Measurements from ENCODE around the gene PHF19. TPM values are rescaled to one million over a fixed set of nuclear protein-coding genes. Genes with fewer than 3 reads are reported as not detected.

Gene PHF19
- total and polyA plus RNA-seq, 2 experiments from 2014 or later: 16.8 to 31.0 TPM

GRCh38 chr9:120920806-120921178, 43.8 kb upstream of the PHF19 start:
- Mint-ChIP-seq H3K27ac (no peak overlapping the region), H3K4me3 (no peak overlapping the region), H3K36me3 (ENCODE audit: low read depth) (0 out of 3 replicates have a peak, but pooled peaks cover 4% of the 10 kb centered on the region), H3K27me3 (ENCODE audit: insufficient read depth, low read depth, poor library complexity) (peaks cover 7% of the 10 kb centered on the region), H3K4me1 (peaks cover 51% of the 10 kb centered on the region), H3K9me3 (0 out of 3 replicates have a peak, but pooled peaks cover 4% of the 10 kb centered on the region)
- no peaks in the 10 kb centered on the region for H3K36me3 ChIP-seq (ENCODE audit: insufficient read depth)
- H3K4me3 ChIP-seq: no peak overlapping the region
- ATAC-seq: no peak
- H3K27me3 ChIP-seq (ENCODE audit: insufficient read depth): no peaks in the 10 kb centered on the region
- no peak for TF ChIP-seq NANOG (IDR thresholded peaks at IDR 0.05; ENCODE audit: borderline replicate concordance)
- no peak for TF ChIP-seq STAT1 (IDR thresholded peaks at IDR 0.05; ENCODE audit: unreplicated experiment)
- TF ChIP-seq EZH2 (IDR thresholded peaks at IDR 0.05; ENCODE audit: low read depth, unreplicated experiment): no peak
- TF ChIP-seq JUNB (IDR thresholded peaks at IDR 0.05; ENCODE audit: unreplicated experiment): no peak
- TF ChIP-seq, protein P1, sequence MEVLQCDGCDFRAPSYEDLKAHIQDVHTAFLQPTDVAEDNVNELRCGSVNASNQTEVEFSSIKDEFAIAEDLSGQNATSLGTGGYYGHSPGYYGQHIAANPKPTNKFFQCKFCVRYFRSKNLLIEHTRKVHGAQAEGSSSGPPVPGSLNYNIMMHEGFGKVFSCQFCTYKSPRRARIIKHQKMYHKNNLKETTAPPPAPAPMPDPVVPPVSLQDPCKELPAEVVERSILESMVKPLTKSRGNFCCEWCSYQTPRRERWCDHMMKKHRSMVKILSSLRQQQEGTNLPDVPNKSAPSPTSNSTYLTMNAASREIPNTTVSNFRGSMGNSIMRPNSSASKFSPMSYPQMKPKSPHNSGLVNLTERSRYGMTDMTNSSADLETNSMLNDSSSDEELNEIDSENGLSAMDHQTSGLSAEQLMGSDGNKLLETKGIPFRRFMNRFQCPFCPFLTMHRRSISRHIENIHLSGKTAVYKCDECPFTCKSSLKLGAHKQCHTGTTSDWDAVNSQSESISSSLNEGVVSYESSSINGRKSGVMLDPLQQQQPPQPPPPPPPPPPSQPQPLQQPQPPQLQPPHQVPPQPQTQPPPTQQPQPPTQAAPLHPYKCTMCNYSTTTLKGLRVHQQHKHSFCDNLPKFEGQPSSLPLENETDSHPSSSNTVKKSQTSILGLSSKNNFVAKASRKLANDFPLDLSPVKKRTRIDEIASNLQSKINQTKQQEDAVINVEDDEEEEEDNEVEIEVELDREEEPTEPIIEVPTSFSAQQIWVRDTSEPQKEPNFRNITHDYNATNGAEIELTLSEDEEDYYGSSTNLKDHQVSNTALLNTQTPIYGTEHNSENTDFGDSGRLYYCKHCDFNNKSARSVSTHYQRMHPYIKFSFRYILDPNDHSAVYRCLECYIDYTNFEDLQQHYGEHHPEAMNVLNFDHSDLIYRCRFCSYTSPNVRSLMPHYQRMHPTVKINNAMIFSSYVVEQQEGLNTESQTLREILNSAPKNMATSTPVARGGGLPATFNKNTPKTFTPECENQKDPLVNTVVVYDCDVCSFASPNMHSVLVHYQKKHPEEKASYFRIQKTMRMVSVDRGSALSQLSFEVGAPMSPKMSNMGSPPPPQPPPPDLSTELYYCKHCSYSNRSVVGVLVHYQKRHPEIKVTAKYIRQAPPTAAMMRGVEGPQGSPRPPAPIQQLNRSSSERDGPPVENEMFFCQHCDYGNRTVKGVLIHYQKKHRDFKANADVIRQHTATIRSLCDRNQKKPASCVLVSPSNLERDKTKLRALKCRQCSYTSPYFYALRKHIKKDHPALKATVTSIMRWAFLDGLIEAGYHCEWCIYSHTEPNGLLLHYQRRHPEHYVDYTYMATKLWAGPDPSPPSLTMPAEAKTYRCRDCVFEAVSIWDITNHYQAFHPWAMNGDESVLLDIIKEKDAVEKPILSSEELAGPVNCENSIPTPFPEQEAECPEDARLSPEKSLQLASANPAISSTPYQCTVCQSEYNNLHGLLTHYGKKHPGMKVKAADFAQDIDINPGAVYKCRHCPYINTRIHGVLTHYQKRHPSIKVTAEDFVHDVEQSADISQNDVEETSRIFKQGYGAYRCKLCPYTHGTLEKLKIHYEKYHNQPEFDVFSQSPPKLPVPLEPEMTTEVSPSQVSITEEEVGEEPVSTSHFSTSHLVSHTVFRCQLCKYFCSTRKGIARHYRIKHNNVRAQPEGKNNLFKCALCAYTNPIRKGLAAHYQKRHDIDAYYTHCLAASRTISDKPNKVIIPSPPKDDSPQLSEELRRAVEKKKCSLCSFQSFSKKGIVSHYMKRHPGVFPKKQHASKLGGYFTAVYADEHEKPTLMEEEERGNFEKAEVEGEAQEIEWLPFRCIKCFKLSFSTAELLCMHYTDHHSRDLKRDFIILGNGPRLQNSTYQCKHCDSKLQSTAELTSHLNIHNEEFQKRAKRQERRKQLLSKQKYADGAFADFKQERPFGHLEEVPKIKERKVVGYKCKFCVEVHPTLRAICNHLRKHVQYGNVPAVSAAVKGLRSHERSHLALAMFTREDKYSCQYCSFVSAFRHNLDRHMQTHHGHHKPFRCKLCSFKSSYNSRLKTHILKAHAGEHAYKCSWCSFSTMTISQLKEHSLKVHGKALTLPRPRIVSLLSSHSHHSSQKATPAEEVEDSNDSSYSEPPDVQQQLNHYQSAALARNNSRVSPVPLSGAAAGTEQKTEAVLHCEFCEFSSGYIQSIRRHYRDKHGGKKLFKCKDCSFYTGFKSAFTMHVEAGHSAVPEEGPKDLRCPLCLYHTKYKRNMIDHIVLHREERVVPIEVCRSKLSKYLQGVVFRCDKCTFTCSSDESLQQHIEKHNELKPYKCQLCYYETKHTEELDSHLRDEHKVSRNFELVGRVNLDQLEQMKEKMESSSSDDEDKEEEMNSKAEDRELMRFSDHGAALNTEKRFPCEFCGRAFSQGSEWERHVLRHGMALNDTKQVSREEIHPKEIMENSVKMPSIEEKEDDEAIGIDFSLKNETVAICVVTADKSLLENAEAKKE (CRISPR knock-in tag; IDR thresholded peaks at IDR 0.05): no peak
- no peak for TF ChIP-seq EZH2phosphoT487 (IDR thresholded peaks at IDR 0.05; ENCODE audit: unreplicated experiment)
- TF ChIP-seq, protein P2, sequence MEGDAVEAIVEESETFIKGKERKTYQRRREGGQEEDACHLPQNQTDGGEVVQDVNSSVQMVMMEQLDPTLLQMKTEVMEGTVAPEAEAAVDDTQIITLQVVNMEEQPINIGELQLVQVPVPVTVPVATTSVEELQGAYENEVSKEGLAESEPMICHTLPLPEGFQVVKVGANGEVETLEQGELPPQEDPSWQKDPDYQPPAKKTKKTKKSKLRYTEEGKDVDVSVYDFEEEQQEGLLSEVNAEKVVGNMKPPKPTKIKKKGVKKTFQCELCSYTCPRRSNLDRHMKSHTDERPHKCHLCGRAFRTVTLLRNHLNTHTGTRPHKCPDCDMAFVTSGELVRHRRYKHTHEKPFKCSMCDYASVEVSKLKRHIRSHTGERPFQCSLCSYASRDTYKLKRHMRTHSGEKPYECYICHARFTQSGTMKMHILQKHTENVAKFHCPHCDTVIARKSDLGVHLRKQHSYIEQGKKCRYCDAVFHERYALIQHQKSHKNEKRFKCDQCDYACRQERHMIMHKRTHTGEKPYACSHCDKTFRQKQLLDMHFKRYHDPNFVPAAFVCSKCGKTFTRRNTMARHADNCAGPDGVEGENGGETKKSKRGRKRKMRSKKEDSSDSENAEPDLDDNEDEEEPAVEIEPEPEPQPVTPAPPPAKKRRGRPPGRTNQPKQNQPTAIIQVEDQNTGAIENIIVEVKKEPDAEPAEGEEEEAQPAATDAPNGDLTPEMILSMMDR (conservative IDR thresholded peaks at IDR 0.05; ENCODE audit: low read depth in 2 of 2): no peak
- TF ChIP-seq POLR2AphosphoS5 (IDR thresholded peaks at IDR 0.05; ENCODE audit: low read depth): no peak
- TF ChIP-seq CREB1 (CRISPR knock-in tag; IDR thresholded peaks at IDR 0.05; ENCODE audit: low read depth): no peak
- TF ChIP-seq ZNF331 (CRISPR knock-in tag; IDR thresholded peaks at IDR 0.05; ENCODE audit: low read depth): no peak
- TF ChIP-seq ZNF114 (CRISPR knock-in tag; IDR thresholded peaks at IDR 0.05): no peak
- TF ChIP-seq, protein P3, sequence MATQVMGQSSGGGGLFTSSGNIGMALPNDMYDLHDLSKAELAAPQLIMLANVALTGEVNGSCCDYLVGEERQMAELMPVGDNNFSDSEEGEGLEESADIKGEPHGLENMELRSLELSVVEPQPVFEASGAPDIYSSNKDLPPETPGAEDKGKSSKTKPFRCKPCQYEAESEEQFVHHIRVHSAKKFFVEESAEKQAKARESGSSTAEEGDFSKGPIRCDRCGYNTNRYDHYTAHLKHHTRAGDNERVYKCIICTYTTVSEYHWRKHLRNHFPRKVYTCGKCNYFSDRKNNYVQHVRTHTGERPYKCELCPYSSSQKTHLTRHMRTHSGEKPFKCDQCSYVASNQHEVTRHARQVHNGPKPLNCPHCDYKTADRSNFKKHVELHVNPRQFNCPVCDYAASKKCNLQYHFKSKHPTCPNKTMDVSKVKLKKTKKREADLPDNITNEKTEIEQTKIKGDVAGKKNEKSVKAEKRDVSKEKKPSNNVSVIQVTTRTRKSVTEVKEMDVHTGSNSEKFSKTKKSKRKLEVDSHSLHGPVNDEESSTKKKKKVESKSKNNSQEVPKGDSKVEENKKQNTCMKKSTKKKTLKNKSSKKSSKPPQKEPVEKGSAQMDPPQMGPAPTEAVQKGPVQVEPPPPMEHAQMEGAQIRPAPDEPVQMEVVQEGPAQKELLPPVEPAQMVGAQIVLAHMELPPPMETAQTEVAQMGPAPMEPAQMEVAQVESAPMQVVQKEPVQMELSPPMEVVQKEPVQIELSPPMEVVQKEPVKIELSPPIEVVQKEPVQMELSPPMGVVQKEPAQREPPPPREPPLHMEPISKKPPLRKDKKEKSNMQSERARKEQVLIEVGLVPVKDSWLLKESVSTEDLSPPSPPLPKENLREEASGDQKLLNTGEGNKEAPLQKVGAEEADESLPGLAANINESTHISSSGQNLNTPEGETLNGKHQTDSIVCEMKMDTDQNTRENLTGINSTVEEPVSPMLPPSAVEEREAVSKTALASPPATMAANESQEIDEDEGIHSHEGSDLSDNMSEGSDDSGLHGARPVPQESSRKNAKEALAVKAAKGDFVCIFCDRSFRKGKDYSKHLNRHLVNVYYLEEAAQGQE (IDR thresholded peaks at IDR 0.05; ENCODE audit: unreplicated experiment): no peak
- no peak overlapping the region for H3K27ac ChIP-seq (ENCODE audit: low read depth)
- no peaks in the 10 kb centered on the region for H3F3A ChIP-seq (replicated peaks; ENCODE audit: low read depth)
- 0 out of 2 replicates have a peak overlapping the region, but pooled peaks have one; percentile 52 for H2AFZ ChIP-seq
- H4K20me1 ChIP-seq (replicated peaks; ENCODE audit: insufficient read depth): no peaks in the 10 kb centered on the region
- H3K4me2 ChIP-seq: 0 out of 2 replicates have a peak overlapping the region, but pooled peaks have one; percentile 14
- no peaks in the 10 kb centered on the region for H3K9me2 ChIP-seq (ENCODE audit: insufficient read depth)
- no peak for DNase-seq (ENCODE audit: low spot score)
- H3K4me1 ChIP-seq (ENCODE audit: insufficient read depth): peaks cover 43% of the 10 kb centered on the region
- H3K79me2 ChIP-seq (replicated peaks; ENCODE audit: insufficient read depth): no peaks in the 10 kb centered on the region

Data from GM23338 (cell line).